SK-N-MC (cell line): Measurements from ENCODE around the gene DISC1.

ENCODE experiments used
- EZH2 ChIP-seq: fragments of 200-600 bp; sonication (generic); IDR thresholded peaks from one replicate; pipeline ENCODE4 v1.6.1; 2017; ENCODE audit warnings: antibody characterized with exemption
- FOXP2 ChIP-seq: optimal IDR thresholded peaks from 2 replicates; pipeline ENCODE3; 2011; ENCODE audit warnings: mild to moderate bottlenecking, moderate library complexity; ENCODE audit not compliant: insufficient read depth; ENCODE audit errors: extremely low read length, control extremely low read depth
- POLR2AphosphoS5 ChIP-seq: IDR thresholded peaks from 2 replicates; pipeline ENCODE4 v1.6.1; 2012; ENCODE audit warnings: mild to moderate bottlenecking, low read depth, low read length, borderline replicate concordance

DNA sequence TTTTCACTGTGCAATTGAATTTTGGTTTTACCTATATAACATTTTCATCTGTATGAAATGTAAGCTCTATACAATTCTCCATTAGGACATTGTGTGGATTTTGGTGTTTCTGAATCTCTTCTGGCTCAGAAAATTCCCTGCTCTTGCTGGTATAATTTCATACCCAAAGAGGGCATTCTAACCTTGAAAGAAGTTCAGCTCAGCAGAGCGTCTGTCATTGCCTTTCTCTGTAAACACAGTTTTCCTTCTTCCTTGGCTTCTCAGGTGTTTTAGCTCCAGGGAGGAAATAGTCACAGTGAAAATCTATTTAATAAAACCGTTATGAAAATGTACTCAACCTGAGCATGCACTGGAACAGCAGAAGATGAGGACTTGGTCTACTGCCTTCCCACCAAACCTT lies 16.0 kb downstream of the DISC1 start:
- TF ChIP-seq POLR2AphosphoS5: no peak
- TF ChIP-seq EZH2: no peak
- no peak for TF ChIP-seq FOXP2
